Iris pigment epithelial cell (primary cell): Measurements from ENCODE around the gene ALX4.

ENCODE experiments used
- DNase-seq: peaks from one replicate; pipeline ENCODE4 v3.0.0-alpha.2; 2011; ENCODE audit warnings: low read depth

The ALX4 gene

GRCh38 chr11:44309478-44310205 is at the start of gene ALX4:
TSS of gene ALX4 (minus strand) at chr11:44310139. CDS start at chr11:44310062, 77 bp downstream.
- DNase-seq, result peak; percentile 31

GRCh38 chr11:44359162-44359561 is 49.2 kb upstream of the ALX4 start:
- DNase-seq, result no peak

- no peak for DNase-seq
Measured at GRCh38 chr11:44358713-44359112, 48.8 kb upstream of the ALX4 start.

- no peak for DNase-seq
Measured at GRCh38 chr11:44357711-44358110, 47.8 kb upstream of the ALX4 start.

GRCh38 chr11:44356351-44356750 is 46.4 kb upstream of the ALX4 start:
- DNase-seq, result no peak

- no peak for DNase-seq
Measured at GRCh38 chr11:44351898-44352498, 42.1 kb upstream of the ALX4 start.

- DNase-seq, result no peak
Measured at GRCh38 chr11:44351006-44351660, 41.2 kb upstream of the ALX4 start.

- no peak for DNase-seq
Measured at GRCh38 chr11:44349328-44349727, 39.4 kb upstream of the ALX4 start.

GRCh38 chr11:44348721-44349120 is 38.8 kb upstream of the ALX4 start:
- DNase-seq, result no peak

GRCh38 chr11:44348114-44348513 is 38.2 kb upstream of the ALX4 start:
- DNase-seq, result no peak

GRCh38 chr11:44347538-44347937 is 37.6 kb upstream of the ALX4 start:
- no peak for DNase-seq

- no peak for DNase-seq
Measured at GRCh38 chr11:44346983-44347382, 37.0 kb upstream of the ALX4 start.

- no peak for DNase-seq
Measured at GRCh38 chr11:44345781-44346180, 35.8 kb upstream of the ALX4 start.

GRCh38 chr11:44344921-44345320 is 35.0 kb upstream of the ALX4 start:
- no peak for DNase-seq

- no peak for DNase-seq
Measured at GRCh38 chr11:44344423-44344820, 34.5 kb upstream of the ALX4 start.

GRCh38 chr11:44343778-44344422 is 34.0 kb upstream of the ALX4 start:
- no peak for DNase-seq

GRCh38 chr11:44342616-44343015 is 32.7 kb upstream of the ALX4 start:
- DNase-seq, result no peak

GRCh38 chr11:44340656-44341055 is 30.7 kb upstream of the ALX4 start:
- no peak for DNase-seq

- no peak for DNase-seq
Measured at GRCh38 chr11:44339530-44339883, 29.6 kb upstream of the ALX4 start.

- DNase-seq, result no peak
Measured at GRCh38 chr11:44338698-44339529, 29.0 kb upstream of the ALX4 start.

GRCh38 chr11:44338026-44338425 is 28.1 kb upstream of the ALX4 start:
- DNase-seq, result no peak

GRCh38 chr11:44335919-44336318 is 26.0 kb upstream of the ALX4 start:
- no peak for DNase-seq
